Loucy (cell line): ENCODE measurements around the gene KCNMA1.
"Not testable (repeated sequence)": the region's sequence is repeated elsewhere in the genome, so short reads cannot be mapped to it uniquely, and the experiment has no call there.

Source experiments
- H2AFZ ChIP-seq: fragments of 200-600 bp; sonication (generic); 2 replicates; pipeline ENCODE4 v1.6.0; 2016; ENCODE audit warnings: antibody characterized with exemption, mild to moderate bottlenecking, low read length, moderate library complexity
- H3F3A ChIP-seq: fragments of 200-600 bp; 2 replicates; pipeline ENCODE4 v1.6.0; 2016; ENCODE audit warnings: antibody characterized with exemption, low read depth, mild to moderate bottlenecking
- H3K27me3 ChIP-seq: fragments of 200-600 bp; sonication (generic); 2 replicates; pipeline ENCODE4 v1.6.1; 2014; ENCODE audit warnings: low read length, mild to moderate bottlenecking; ENCODE audit not compliant: insufficient read depth, poor library complexity, severe bottlenecking
- H3K36me3 ChIP-seq: fragments of 200-600 bp; sonication (generic); 2 replicates; pipeline ENCODE4 v1.6.1; 2016; ENCODE audit warnings: low read length; ENCODE audit not compliant: insufficient read depth
- H3K4me1 ChIP-seq: fragments of 200-600 bp; sonication (generic); 2 replicates; pipeline ENCODE4 v1.5.1; 2014; ENCODE audit warnings: low read length, mild to moderate bottlenecking; ENCODE audit not compliant: insufficient read depth, poor library complexity, severe bottlenecking
- H3K4me2 ChIP-seq: fragments of 200-600 bp; sonication (generic); 2 replicates; pipeline ENCODE4 v1.6.0; 2014; ENCODE audit warnings: antibody characterized with exemption, low read length, low read depth, mild to moderate bottlenecking; ENCODE audit not compliant: poor library complexity, severe bottlenecking
- H3K4me3 ChIP-seq: fragments of 200-600 bp; sonication (generic); 2 replicates; pipeline ENCODE4 v1.5.1; 2014; ENCODE audit warnings: low read length, mild to moderate bottlenecking, mixed read lengths; ENCODE audit not compliant: poor library complexity, severe bottlenecking
- H3K79me2 ChIP-seq: fragments of 200-600 bp; sonication (generic); 2 replicates; pipeline ENCODE4 v1.6.1; 2014; ENCODE audit warnings: low read length; ENCODE audit not compliant: insufficient read depth
- H3K9ac ChIP-seq: fragments of 200-600 bp; sonication (generic); 2 replicates; pipeline ENCODE4 v1.6.0; 2014; ENCODE audit warnings: mild to moderate bottlenecking, low read depth, low read length, moderate library complexity; ENCODE audit not compliant: poor library complexity, severe bottlenecking
- H3K9me2 ChIP-seq: fragments of 200-600 bp; sonication (generic); replicated peaks from 2 replicates; pipeline ENCODE4 v1.6.1; 2016; ENCODE audit warnings: low read depth, low read length, mixed read lengths
- H3K9me3 ChIP-seq: fragments of 200-600 bp; sonication (generic); 2 replicates; pipeline ENCODE4 v1.6.1; 2014; ENCODE audit warnings: mild to moderate bottlenecking, antibody characterized with exemption, low read length, low read depth; ENCODE audit not compliant: insufficient read depth
- H4K20me1 ChIP-seq: fragments of 200-600 bp; sonication (generic); 2 replicates; pipeline ENCODE4 v1.6.0; 2014; ENCODE audit warnings: antibody characterized with exemption, low read length, mild to moderate bottlenecking; ENCODE audit not compliant: insufficient read depth, poor library complexity, severe bottlenecking
- EZH2phosphoT487 ChIP-seq: fragments of 200-600 bp; IDR thresholded peaks from 2 replicates; pipeline ENCODE4 v1.6.1; 2018; ENCODE audit warnings: antibody characterized with exemption, mild to moderate bottlenecking, moderate library complexity, borderline replicate concordance
- TF ChIP-seq, protein P1 (sequence below): fragments of 200-600 bp; sonication (generic); conservative IDR thresholded peaks from 2 replicates; pipeline ENCODE4 v1.5.1; 2014; ENCODE audit warnings: mild to moderate bottlenecking, antibody characterized with exemption, low read length

Gene KCNMA1

DNA sequence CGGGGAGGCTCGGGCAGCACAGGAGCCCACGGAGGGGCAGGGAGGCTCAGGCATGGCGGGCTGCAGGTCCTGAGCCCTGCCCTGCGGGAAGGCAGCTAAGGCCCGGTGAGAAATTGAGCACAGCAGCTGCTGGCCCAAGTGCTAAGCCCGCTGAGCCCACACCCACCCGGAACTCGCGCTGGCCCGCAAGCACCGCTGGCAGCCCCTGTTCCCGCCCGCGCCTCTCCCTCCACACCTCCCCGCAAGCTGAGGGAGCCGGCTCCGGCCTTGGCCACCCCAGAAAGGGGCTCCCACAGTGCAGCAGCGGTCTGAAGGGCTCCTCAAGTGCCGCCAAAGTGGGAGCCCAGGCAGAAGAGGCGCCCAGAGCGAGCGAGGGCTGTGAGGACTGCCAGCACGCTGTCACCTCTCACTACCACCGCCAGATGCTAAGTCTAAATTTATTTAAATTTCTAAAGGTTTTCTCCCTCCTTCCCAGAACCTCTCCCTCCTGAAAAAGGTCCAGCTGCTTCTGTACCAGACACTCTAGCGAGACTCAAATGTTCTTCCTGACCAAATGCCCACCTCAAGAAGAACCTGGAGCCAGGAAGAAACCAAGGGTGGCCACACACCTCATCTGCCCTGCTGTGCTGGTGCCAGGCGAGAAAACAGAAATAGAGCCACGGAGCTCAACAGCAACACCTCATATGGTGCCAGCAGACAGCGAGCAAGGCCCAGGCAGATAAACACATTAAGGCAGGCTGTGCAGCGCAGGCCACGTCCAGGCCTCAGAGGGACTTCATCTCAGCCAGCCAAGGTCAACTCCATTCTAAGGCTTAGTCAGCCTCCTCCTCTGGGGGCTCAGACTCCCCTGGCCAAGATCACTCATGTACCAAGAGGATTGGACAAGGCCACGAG, 47.0 kb downstream of the KCNMA1 start:
- no peaks in the 10 kb centered on the region for H3K9me2 ChIP-seq
- no peaks in the 10 kb centered on the region for H4K20me1 ChIP-seq
- H3K9me3 ChIP-seq, result no peaks in the 10 kb centered on the region

DNA sequence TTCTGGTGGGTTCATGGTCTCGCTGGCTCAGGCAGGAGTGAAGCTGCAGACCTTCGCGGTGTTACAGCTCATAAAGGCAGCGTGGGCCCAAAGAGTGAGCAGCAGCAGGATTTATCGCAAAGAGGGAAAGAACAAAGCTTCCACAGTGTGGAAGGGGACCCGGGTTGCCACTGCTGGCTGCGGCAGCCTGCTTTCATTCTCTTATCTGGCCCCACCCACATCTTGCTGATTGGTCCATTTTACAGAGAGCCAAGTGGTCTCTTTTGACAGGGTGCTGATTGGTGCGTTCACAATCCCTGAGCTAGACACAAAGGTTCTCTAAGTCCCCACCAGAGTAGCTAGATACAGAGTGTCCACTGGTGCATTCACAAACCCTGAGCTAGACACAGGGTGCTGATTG, 47.9 kb downstream of the KCNMA1 start:
- not testable (repeated sequence) for H3K9me3 ChIP-seq, H3K27me3 ChIP-seq, H3K79me2 ChIP-seq, H3F3A ChIP-seq, H3K36me3 ChIP-seq, H2AFZ ChIP-seq, H3K9ac ChIP-seq, H3K4me3 ChIP-seq, H3K4me2 ChIP-seq, H3K4me1 ChIP-seq, H4K20me1 ChIP-seq, H3K9me2 ChIP-seq

More for the DNA sequence above, 47.0 kb downstream of the KCNMA1 start:
- TF ChIP-seq, protein P1, sequence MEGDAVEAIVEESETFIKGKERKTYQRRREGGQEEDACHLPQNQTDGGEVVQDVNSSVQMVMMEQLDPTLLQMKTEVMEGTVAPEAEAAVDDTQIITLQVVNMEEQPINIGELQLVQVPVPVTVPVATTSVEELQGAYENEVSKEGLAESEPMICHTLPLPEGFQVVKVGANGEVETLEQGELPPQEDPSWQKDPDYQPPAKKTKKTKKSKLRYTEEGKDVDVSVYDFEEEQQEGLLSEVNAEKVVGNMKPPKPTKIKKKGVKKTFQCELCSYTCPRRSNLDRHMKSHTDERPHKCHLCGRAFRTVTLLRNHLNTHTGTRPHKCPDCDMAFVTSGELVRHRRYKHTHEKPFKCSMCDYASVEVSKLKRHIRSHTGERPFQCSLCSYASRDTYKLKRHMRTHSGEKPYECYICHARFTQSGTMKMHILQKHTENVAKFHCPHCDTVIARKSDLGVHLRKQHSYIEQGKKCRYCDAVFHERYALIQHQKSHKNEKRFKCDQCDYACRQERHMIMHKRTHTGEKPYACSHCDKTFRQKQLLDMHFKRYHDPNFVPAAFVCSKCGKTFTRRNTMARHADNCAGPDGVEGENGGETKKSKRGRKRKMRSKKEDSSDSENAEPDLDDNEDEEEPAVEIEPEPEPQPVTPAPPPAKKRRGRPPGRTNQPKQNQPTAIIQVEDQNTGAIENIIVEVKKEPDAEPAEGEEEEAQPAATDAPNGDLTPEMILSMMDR, result no peak
- TF ChIP-seq EZH2phosphoT487, result no peak
- Histone ChIP-seq H3K79me2 (no peaks in the 10 kb centered on the region), H2AFZ (no peak overlapping the region), H3K4me3 (no peak overlapping the region), H3F3A (no peaks in the 10 kb centered on the region), H3K36me3 (no peaks in the 10 kb centered on the region), H3K4me2 (no peak overlapping the region), H3K27me3 (no peaks in the 10 kb centered on the region), H3K9ac (no peak overlapping the region), H3K4me1 (no peaks in the 10 kb centered on the region)

GRCh38 chr10:77588886-77589285, 48.7 kb downstream of the KCNMA1 start:
- Histone ChIP-seq H3K9me3 (no peaks in the 10 kb centered on the region), H3F3A (no peaks in the 10 kb centered on the region), H3K9ac (no peak overlapping the region), H2AFZ (no peak overlapping the region), H3K79me2 (no peaks in the 10 kb centered on the region), H3K27me3 (no peaks in the 10 kb centered on the region), H4K20me1 (no peaks in the 10 kb centered on the region), H3K4me2 (no peak overlapping the region), H3K4me1 (peaks cover 2% of the 10 kb centered on the region), H3K36me3 (no peaks in the 10 kb centered on the region), H3K9me2 (no peaks in the 10 kb centered on the region), H3K4me3 (no peak overlapping the region)
- TF ChIP-seq EZH2phosphoT487, result no peak
- TF ChIP-seq, protein P1, result no peak

DNA sequence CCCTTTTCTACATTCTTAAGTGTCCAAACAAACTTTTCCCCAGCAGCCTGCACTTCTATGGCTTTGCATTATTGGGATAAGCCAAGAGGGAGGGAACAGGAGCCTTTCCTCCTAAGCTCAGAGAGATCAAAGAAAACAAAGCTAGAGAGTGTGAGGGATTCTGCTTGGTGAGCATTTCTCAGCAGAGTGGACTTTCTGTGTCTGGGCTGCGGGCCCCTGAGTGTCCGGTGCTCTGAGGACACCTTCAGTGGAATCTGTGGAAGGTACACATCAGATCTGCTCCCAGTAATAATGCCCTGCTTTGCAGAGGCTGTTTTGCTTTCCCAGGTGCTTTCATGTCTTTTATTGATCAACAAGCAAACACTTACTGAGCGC, 50.2 kb downstream of the KCNMA1 start:
- Histone ChIP-seq H3K9ac (no peak overlapping the region), H3K9me3 (no peaks in the 10 kb centered on the region), H3F3A (no peaks in the 10 kb centered on the region), H3K36me3 (no peaks in the 10 kb centered on the region), H4K20me1 (no peaks in the 10 kb centered on the region), H3K4me2 (no peak overlapping the region), H3K4me1 (peaks cover 17% of the 10 kb centered on the region), H3K9me2 (no peaks in the 10 kb centered on the region), H3K27me3 (no peaks in the 10 kb centered on the region), H3K4me3 (no peak overlapping the region), H2AFZ (no peak overlapping the region), H3K79me2 (no peaks in the 10 kb centered on the region)
- TF ChIP-seq EZH2phosphoT487, result no peak
- TF ChIP-seq, protein P1, result no peak
